PC-9 (cell line): ENCODE measurements around the gene HS6ST3. TPM values are rescaled to one million over a fixed set of nuclear protein-coding genes. Genes with fewer than 3 reads are reported as not detected.

Experiments
- BruUV-seq: library from RNA; stranded (reverse); fragments of 400-500 nt; replicated peaks from 2 replicates; lab custom pipeline; 2021; lab: Mats Ljungman, UMichigan
- CTCF ChIA-PET: fragments of 300-600 bp; sonication (Branson Sonifier 250); formaldehyde crosslinking; loops from one replicate; lab custom pipeline; 2022; ENCODE audit warnings: antibody characterized with exemption; lab: Charles Lee
- POLR2A ChIA-PET: fragments of 300-600 bp; sonication (Branson Sonifier 250); formaldehyde crosslinking; loops from one replicate; lab custom pipeline; 2022; ENCODE audit warnings: antibody characterized with exemption; ENCODE audit not compliant: unreplicated experiment; lab: Charles Lee
- DNase-seq, 2 experiments: peaks; one replicate each; pipeline versions ENCODE4 v3.0.0 to v3.0.0-alpha.2; 2015 to 2022; ENCODE audit warnings: mixed read lengths in 1 of 2
- H2AFZ ChIP-seq: fragments of 200-600 bp; sonication (generic); 2 replicates; pipeline ENCODE4 v1.8.1; 2017; ENCODE audit warnings: antibody characterized with exemption
- H3F3A ChIP-seq: fragments of 200-600 bp; sonication (generic); 2 replicates; pipeline ENCODE4 v1.8.1; 2017; ENCODE audit warnings: antibody characterized with exemption, mild to moderate bottlenecking, low read depth; ENCODE audit not compliant: insufficient read depth
- H3K27ac ChIP-seq: fragments of 200-600 bp; sonication (generic); 2 replicates; pipeline ENCODE4 v1.6.1; 2016; ENCODE audit warnings: mixed run types
- H3K27me3 ChIP-seq: fragments of 200-600 bp; sonication (generic); 2 replicates; pipeline ENCODE4 v1.6.1; 2016; ENCODE audit warnings: low read depth, mixed run types; ENCODE audit not compliant: insufficient read depth
- H3K36me3 ChIP-seq: fragments of 200-600 bp; sonication (generic); 2 replicates; pipeline ENCODE4 v1.6.1; 2016; ENCODE audit warnings: low read depth, mixed run types
- H3K4me1 ChIP-seq: fragments of 200-600 bp; sonication (generic); replicated peaks from 2 replicates; pipeline ENCODE4 v1.6.1; 2016; ENCODE audit warnings: mixed run types; ENCODE audit not compliant: insufficient read depth
- H3K4me2 ChIP-seq: fragments of 200-600 bp; sonication (generic); 2 replicates; pipeline ENCODE4 v1.6.1; 2017; ENCODE audit warnings: mixed run types
- H3K4me3 ChIP-seq: fragments of 200-600 bp; sonication (generic); 2 replicates; pipeline ENCODE4 v1.6.1; 2016; ENCODE audit warnings: mixed run types
- H3K79me2 ChIP-seq: fragments of 200-600 bp; sonication (generic); 2 replicates; pipeline ENCODE4 v1.6.1; 2017; ENCODE audit warnings: low read depth, mixed run types
- H3K9me2 ChIP-seq: fragments of 200-600 bp; sonication (generic); 2 replicates; pipeline ENCODE4 v1.8.1; 2017; ENCODE audit warnings: mild to moderate bottlenecking; ENCODE audit not compliant: insufficient read depth
- H3K9me3 ChIP-seq: fragments of 200-600 bp; sonication (generic); 2 replicates; pipeline ENCODE4 v1.8.1; 2016; ENCODE audit warnings: low read depth; ENCODE audit not compliant: insufficient read depth
- H4K20me1 ChIP-seq: fragments of 200-600 bp; sonication (generic); 2 replicates; pipeline ENCODE4 v1.8.1; 2017; ENCODE audit not compliant: insufficient read depth
- EZH2 ChIP-seq: fragments of 200-600 bp; sonication (generic); IDR thresholded peaks from 2 replicates; pipeline ENCODE4 v1.8.0; 2017; ENCODE audit warnings: antibody characterized with exemption, low read depth
- intact Hi-C: fragments of 100-400 bp; cut with micrococcal nuclease; formaldehyde crosslinking; loops from one replicate; pipeline ENCODE4 v1.10.0; 2022; ENCODE audit not compliant: unreplicated experiment
- total RNA-seq: library from RNA; stranded (reverse); gene quantifications from 2 replicates; pipeline ENCODE4 v1.2.3, GENCODE V29; 2021
- TF ChIP-seq, protein P1 (sequence below): fragments of 200-600 bp; sonication (generic); conservative IDR thresholded peaks from 2 replicates; pipeline ENCODE4 v1.6.1; 2017; ENCODE audit warnings: mixed run types, antibody characterized with exemption, mild to moderate bottlenecking, moderate library complexity

The HS6ST3 gene
- total RNA-seq, 1 experiment from 2014 or later = not detected

DNA sequence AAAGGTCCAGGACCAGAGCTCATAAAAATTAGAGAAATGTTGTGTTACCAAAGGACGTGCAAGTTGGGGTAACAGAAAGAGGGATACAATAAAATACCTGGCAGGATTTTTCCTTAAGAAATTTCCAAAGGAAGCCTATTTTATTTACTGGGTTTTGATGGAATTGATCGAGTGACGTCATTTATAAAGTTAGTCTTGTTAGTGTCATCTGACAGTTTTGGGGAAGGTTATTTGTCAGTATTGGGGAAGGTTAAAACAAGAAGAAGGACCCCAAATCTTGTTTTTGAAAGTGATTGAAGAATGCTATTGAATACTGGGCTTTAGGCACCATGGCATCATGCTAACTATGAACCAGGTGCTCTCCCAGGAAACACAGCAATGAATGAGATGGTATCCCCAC, 287.9 kb downstream of the HS6ST3 start:
- POLR2A ChIA-PET = no interaction called here
- H3K36me3 ChIP-seq = no peaks in the 10 kb centered on the region
- no peaks in the 10 kb centered on the region for H4K20me1 ChIP-seq
- no TSS peak for BruUV-seq
- no peak for DNase-seq
- no peaks in the 10 kb centered on the region for H3K9me3 ChIP-seq
- no peaks in the 10 kb centered on the region for H3K4me1 ChIP-seq
- no peak for TF ChIP-seq EZH2
- TF ChIP-seq, protein P1, sequence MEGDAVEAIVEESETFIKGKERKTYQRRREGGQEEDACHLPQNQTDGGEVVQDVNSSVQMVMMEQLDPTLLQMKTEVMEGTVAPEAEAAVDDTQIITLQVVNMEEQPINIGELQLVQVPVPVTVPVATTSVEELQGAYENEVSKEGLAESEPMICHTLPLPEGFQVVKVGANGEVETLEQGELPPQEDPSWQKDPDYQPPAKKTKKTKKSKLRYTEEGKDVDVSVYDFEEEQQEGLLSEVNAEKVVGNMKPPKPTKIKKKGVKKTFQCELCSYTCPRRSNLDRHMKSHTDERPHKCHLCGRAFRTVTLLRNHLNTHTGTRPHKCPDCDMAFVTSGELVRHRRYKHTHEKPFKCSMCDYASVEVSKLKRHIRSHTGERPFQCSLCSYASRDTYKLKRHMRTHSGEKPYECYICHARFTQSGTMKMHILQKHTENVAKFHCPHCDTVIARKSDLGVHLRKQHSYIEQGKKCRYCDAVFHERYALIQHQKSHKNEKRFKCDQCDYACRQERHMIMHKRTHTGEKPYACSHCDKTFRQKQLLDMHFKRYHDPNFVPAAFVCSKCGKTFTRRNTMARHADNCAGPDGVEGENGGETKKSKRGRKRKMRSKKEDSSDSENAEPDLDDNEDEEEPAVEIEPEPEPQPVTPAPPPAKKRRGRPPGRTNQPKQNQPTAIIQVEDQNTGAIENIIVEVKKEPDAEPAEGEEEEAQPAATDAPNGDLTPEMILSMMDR = no peak
- H3K9me2 ChIP-seq = no peaks in the 10 kb centered on the region
- H3K4me3 ChIP-seq = no peak overlapping the region
- no peak overlapping the region for H3K27ac ChIP-seq
- H2AFZ ChIP-seq = no peak overlapping the region
- no peaks in the 10 kb centered on the region for H3K27me3 ChIP-seq
- intact Hi-C loops = no loop called here
- H3K79me2 ChIP-seq = no peaks in the 10 kb centered on the region
- no peaks in the 10 kb centered on the region for H3F3A ChIP-seq
- no peak overlapping the region for H3K4me2 ChIP-seq
- CTCF ChIA-PET = no interaction called here

DNA sequence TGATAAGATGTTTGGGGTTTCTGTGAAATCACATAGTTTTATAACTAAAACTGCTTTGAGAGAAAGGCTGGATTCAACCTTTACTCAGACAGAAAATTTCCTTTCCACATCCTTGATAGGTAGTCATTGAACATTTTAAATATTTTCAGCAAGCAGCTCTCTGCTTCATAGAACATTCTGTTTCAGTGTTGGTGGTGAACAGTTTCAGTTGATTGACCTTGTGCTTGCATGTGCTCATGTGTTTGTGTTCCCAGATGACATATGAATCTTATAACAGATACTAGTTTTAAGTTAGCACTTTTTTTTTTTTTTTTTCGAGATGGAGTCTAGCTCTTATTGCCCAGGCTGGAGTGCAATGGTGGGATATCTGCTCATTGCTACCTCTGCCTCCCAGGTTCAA, 290.1 kb downstream of the HS6ST3 start:
- intact Hi-C loops = no loop called here
- Histone ChIP-seq H3K27me3 (no peaks in the 10 kb centered on the region), H3K4me3 (no peak overlapping the region), H3K9me3 (no peaks in the 10 kb centered on the region), H4K20me1 (no peaks in the 10 kb centered on the region), H3K4me2 (no peak overlapping the region), H3K4me1 (no peaks in the 10 kb centered on the region), H2AFZ (no peak overlapping the region), H3K9me2 (no peaks in the 10 kb centered on the region), H3K27ac (no peak overlapping the region), H3K79me2 (no peaks in the 10 kb centered on the region), H3F3A (no peaks in the 10 kb centered on the region), H3K36me3 (no peaks in the 10 kb centered on the region)
- no peak for DNase-seq
- TF ChIP-seq EZH2 = no peak
- TF ChIP-seq, protein P1 = no peak
- BruUV-seq = no TSS peak
- CTCF ChIA-PET = no interaction called here
- POLR2A ChIA-PET = no interaction called here

DNA sequence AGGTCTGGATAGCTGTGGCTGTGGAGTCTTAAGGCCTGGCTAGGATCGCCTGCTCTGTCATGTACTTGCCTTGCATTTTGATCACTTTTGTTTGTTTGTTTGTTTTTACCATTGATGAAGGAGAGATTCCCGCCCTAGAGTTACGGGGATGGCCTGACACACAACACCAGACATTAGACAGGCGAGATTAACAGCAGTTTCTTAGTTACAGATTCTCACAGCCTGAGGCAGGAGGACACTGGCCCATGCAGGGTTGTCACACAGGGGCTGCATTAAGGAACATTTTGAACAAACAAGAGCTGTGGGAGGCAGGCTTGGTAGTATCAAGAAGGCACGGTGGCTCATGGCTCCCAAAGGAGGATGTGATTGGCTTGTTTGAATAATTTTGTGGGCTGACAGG, 291.8 kb downstream of the HS6ST3 start:
- no peaks in the 10 kb centered on the region for H3K9me2 ChIP-seq
- no peaks in the 10 kb centered on the region for H3K4me1 ChIP-seq
- H3K27ac ChIP-seq = no peak overlapping the region
- no peak overlapping the region for H2AFZ ChIP-seq
- H3F3A ChIP-seq = no peaks in the 10 kb centered on the region
- POLR2A ChIA-PET = no interaction called here
- DNase-seq = no peak
- H3K4me2 ChIP-seq = no peak overlapping the region
- CTCF ChIA-PET = no interaction called here
- no peaks in the 10 kb centered on the region for H3K36me3 ChIP-seq
- H3K79me2 ChIP-seq = no peaks in the 10 kb centered on the region
- no peaks in the 10 kb centered on the region for H4K20me1 ChIP-seq
- H3K9me3 ChIP-seq = no peaks in the 10 kb centered on the region
- TF ChIP-seq, protein P1 = no peak
- TF ChIP-seq EZH2 = no peak
- intact Hi-C loops = no loop called here
- H3K27me3 ChIP-seq = no peaks in the 10 kb centered on the region
- no peak overlapping the region for H3K4me3 ChIP-seq
- no TSS peak for BruUV-seq
